Stimulated activated CD8-positive, alpha-beta memory T cell treated with anti-CD3 and anti-CD28 coated beads, Interleukin-7, amount 100 ng/mL, for 1 hour (primary cell): Measurements from ENCODE around the gene AGBL4.

Experiments
- DNase-seq, 2 donors: peaks; one replicate each; pipeline ENCODE4 v3.0.0-alpha.2; 2020; ENCODE audit warnings: low read depth in 2 of 2

Gene AGBL4

GRCh38 chr1:48654606-48655210 is 1369.0 kb downstream of the AGBL4 start:
- DNase-seq = no peak

- no peak for DNase-seq
Measured at GRCh38 chr1:48652334-48652733, 1371.4 kb downstream of the AGBL4 start.

GRCh38 chr1:48649880-48650279 is 1373.9 kb downstream of the AGBL4 start:
- DNase-seq = no peak

GRCh38 chr1:48645883-48646282 is 1377.9 kb downstream of the AGBL4 start:
- no peak for DNase-seq

GRCh38 chr1:48644905-48645605 is 1378.7 kb downstream of the AGBL4 start:
- no peak for DNase-seq

GRCh38 chr1:48644190-48644900 is 1379.4 kb downstream of the AGBL4 start:
- DNase-seq = no peak

- no peak for DNase-seq
Measured at GRCh38 chr1:48643193-48643592, 1380.6 kb downstream of the AGBL4 start.

GRCh38 chr1:48640836-48641492 is 1382.8 kb downstream of the AGBL4 start:
- no peak for DNase-seq

GRCh38 chr1:48629867-48630266 is 1393.9 kb downstream of the AGBL4 start:
- DNase-seq = no peak

GRCh38 chr1:48627486-48627885 is 1396.3 kb downstream of the AGBL4 start:
- no peak for DNase-seq

GRCh38 chr1:48619539-48619938 is 1404.2 kb downstream of the AGBL4 start:
- no peak for DNase-seq

GRCh38 chr1:48617252-48617651 is 1406.5 kb downstream of the AGBL4 start:
- no peak for DNase-seq

- DNase-seq = no peak
Measured at GRCh38 chr1:48616710-48617109, 1407.0 kb downstream of the AGBL4 start.

GRCh38 chr1:48611841-48612240 is 1411.9 kb downstream of the AGBL4 start:
- DNase-seq = no peak

GRCh38 chr1:48610628-48611542 is 1412.9 kb downstream of the AGBL4 start:
- DNase-seq = no peak

- DNase-seq = no peak
Measured at GRCh38 chr1:48608882-48609281, 1414.9 kb downstream of the AGBL4 start.

- DNase-seq = no peak
Measured at GRCh38 chr1:48603222-48603621, 1420.5 kb downstream of the AGBL4 start.

GRCh38 chr1:48602349-48602748 is 1421.4 kb downstream of the AGBL4 start:
- no peak for DNase-seq

GRCh38 chr1:48600182-48600581 is 1423.6 kb downstream of the AGBL4 start:
- no peak for DNase-seq

- DNase-seq = no peak
Measured at GRCh38 chr1:48597663-48598062, 1426.1 kb downstream of the AGBL4 start.

GRCh38 chr1:48596046-48596445 is 1427.7 kb downstream of the AGBL4 start:
- no peak for DNase-seq
